ENCODE data around the gene PAOX. TPM values are rescaled to one million over a fixed set of nuclear protein-coding genes. Genes with fewer than 3 reads are reported as not detected.

Gene PAOX
- polyA plus RNA-seq, 2 of the 4 experiments (the other 2 are of a cell fraction): 1.6 to 2.3 TPM

DNA sequence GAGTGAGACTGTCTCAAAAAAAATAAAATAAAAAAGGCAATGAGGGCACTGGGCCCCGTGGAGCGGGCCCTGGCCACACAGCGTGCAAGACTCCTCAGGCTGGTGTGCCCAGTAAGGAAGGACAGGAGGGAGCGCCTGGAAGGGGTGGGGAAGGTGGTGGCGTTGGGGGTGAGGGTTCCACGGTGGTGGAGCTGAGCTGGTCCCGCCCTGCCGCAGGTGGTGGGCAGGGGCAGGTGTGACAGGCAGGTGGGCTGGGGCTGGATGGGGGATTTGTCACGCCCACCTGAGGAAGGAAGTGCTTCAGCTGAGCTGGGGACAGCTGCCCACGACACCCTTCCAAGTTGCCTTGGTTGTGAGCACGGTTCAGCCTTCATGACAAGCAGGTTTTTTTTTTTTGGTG is 32.6 kb upstream of the PAOX start:
- Histone ChIP-seq H3K9me3 (no peaks in the 10 kb centered on the region), H3K27ac (no peak overlapping the region), H3K4me2 (no peak overlapping the region), H3K4me3 (no peak overlapping the region), H3K4me1 (peaks cover 7% of the 10 kb centered on the region; the same call in 2 of the 3 replicates)
- DNase-seq (ENCODE audit: low read depth in 1 of 2, low spot score in 1 of 2): no peak
- TF ChIP-seq CBX8 (IDR thresholded peaks at IDR 0.05): no peak
- no peak for TF ChIP-seq TP53 (CRISPR knock-in tag; IDR thresholded peaks at IDR 0.05)
- TF ChIP-seq SREBF2 (IDR thresholded peaks at IDR 0.05): no peak
- no peak for TF ChIP-seq ZNF302 (CRISPR knock-in tag; IDR thresholded peaks at IDR 0.05)
- no peak for TF ChIP-seq PHF8 (IDR thresholded peaks at IDR 0.05; ENCODE audit: borderline replicate concordance, low read depth)
- FAIRE-seq: no peak
- ATAC-seq: no peak
- 72% methylated on average over 11 of the region's 11 CpGs for WGBS (ENCODE audit: missing lambda C conversion rate)
- POLR2A ChIA-PET: no interaction called here
- CTCF ChIA-PET: interaction anchor here (0.9 to 9.2 kb wide), 2 partner anchors 9 to 18 kb away, joined by 4 to 76 read pairs; no protein-coding TSS in a partner anchor

- Histone ChIP-seq H3K4me1 (peaks cover 7% of the 10 kb centered on the region; the same call in 2 of the 3 replicates), H3K27ac (0 out of 6 replicates have a peak overlapping the region, but pooled peaks of 1 of the 2 experiments have one; percentile 35), H3K4me2 (no peak overlapping the region; the same call in 2 of the 3 replicates), H3K4me3 (no peak overlapping the region), H3K9me3 (no peaks in the 10 kb centered on the region)
- no peak for FAIRE-seq
- CTCF ChIA-PET: interaction anchor here (2.2 to 9.2 kb wide), 2 partner anchors 19 to 29 kb away, joined by 5 to 76 read pairs; no protein-coding TSS in a partner anchor
- no peak for DNase-seq (ENCODE audit: low read depth in 1 of 2, low spot score in 1 of 2)
- 42% methylated on average over 10 of the region's 16 CpGs for WGBS (ENCODE audit: missing lambda C conversion rate)
- ATAC-seq: peak in 1 of 2 experiments; percentile 10; a peak in 1 of 6 replicates
- no peak for TF ChIP-seq TP53 (CRISPR knock-in tag; IDR thresholded peaks at IDR 0.05)
- no peak for TF ChIP-seq ZSCAN20 (CRISPR knock-in tag; IDR thresholded peaks at IDR 0.05)
- TF ChIP-seq, protein P1, sequence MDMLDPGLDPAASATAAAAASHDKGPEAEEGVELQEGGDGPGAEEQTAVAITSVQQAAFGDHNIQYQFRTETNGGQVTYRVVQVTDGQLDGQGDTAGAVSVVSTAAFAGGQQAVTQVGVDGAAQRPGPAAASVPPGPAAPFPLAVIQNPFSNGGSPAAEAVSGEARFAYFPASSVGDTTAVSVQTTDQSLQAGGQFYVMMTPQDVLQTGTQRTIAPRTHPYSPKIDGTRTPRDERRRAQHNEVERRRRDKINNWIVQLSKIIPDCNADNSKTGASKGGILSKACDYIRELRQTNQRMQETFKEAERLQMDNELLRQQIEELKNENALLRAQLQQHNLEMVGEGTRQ (IDR thresholded peaks at IDR 0.05): no peak
- TF ChIP-seq FOSL2 (IDR thresholded peaks at IDR 0.05): no peak
- 0 out of 2 replicates have a peak, but pooled peaks have one; percentile 7 for TF ChIP-seq FOSL2 (CRISPR knock-in tag; IDR thresholded peaks at IDR 0.05)
- POLR2A ChIA-PET: interaction anchor here (0.7 kb wide), 1 partner anchor 98 kb away, joined by 3 read pairs; no protein-coding TSS in a partner anchor
These were observed 31.1 kb upstream of the PAOX start for GRCh38 chr10:133347710-133348517.

GRCh38 chr10:133349160-133349568 is 29.9 kb upstream of the PAOX start:
- CTCF ChIA-PET: interaction anchor here (2.2 kb wide), 1 partner anchor 30 kb away, joined by 5 read pairs; no protein-coding TSS in a partner anchor
- no peak for FAIRE-seq
- 85% methylated on average over 8 of the region's 8 CpGs for WGBS (ENCODE audit: missing lambda C conversion rate)

DNA sequence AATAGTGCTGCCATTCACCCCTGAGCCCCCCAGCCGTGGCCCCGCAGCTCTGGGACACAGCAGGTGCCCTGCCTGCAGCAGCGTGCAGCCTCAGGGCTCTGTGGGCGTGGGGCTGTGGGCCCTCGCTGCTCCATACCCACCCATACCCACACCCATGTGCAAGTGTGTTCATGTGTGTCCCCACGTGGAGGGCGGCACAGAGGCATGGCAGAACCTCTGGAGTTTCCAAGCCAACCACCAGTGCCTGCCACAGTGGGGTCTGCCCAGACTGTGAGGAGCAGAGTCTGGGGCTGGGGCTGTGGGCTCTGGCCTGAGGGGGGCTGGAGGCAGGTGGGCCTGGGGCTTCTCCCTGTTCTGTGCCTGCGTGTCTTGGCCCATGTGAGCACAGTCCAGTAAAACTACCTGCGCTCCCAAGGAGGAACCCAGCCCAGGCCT is 29.5 kb upstream of the PAOX start:
- CTCF ChIA-PET: interaction anchor here (2.2 kb wide), 1 partner anchor 31 kb away, joined by 5 read pairs; no protein-coding TSS in a partner anchor
- 72% methylated on average over 7 of the region's 9 CpGs for WGBS (ENCODE audit: missing lambda C conversion rate)
- no peak overlapping the region for H3K4me3 ChIP-seq

More at GRCh38 chr10:133349160-133349568, 29.9 kb upstream of the PAOX start:
- DNase-seq (ENCODE audit: low read depth in 1 of 2, low spot score in 1 of 2) (no peak), ATAC-seq (no peak)
- no peak overlapping the region for H3K4me2 ChIP-seq
- TF ChIP-seq SREBF2 (IDR thresholded peaks at IDR 0.05): no peak
- TF ChIP-seq ZFP36 (IDR thresholded peaks at IDR 0.05; ENCODE audit: borderline replicate concordance, partially characterized antibody): peak; percentile 24
- no peak for TF ChIP-seq FOSL2 (IDR thresholded peaks at IDR 0.05)
- no peak for TF ChIP-seq FOSL2 (CRISPR knock-in tag; IDR thresholded peaks at IDR 0.05)
- POLR2A ChIA-PET: no interaction called here
- no peaks in the 10 kb centered on the region for H3K9me3 ChIP-seq
- no peak overlapping the region for H3K27ac ChIP-seq
- H3K4me3 ChIP-seq: no peak overlapping the region
- H3K4me1 ChIP-seq: peaks cover 3% of the 10 kb centered on the region; the same call in 1 of the 3 replicates

More for the DNA sequence above, 29.5 kb upstream of the PAOX start:
- Histone ChIP-seq H3K9me3 (no peaks in the 10 kb centered on the region), H3K4me1 (peaks cover 3% of the 10 kb centered on the region; the same call in 1 of the 3 replicates), H3K4me2 (no peak overlapping the region), H3K27ac (no peak overlapping the region)
- POLR2A ChIA-PET: no interaction called here
- TF ChIP-seq HOXA7 (CRISPR knock-in tag; IDR thresholded peaks at IDR 0.05) (no peak), GATA3 (IDR thresholded peaks at IDR 0.05; ENCODE audit: borderline replicate concordance) (no peak), CBX2 (IDR thresholded peaks at IDR 0.05; ENCODE audit: borderline replicate concordance, low read depth) (no peak), EP300 (IDR thresholded peaks at IDR 0.05) (no peak), SMC3 (IDR thresholded peaks at IDR 0.05) (no peak), MYC (IDR thresholded peaks at IDR 0.05; ENCODE audit: borderline replicate concordance, low read length) (no peak)
- DNase-seq (ENCODE audit: low read depth in 1 of 2, low spot score in 1 of 2) (no peak), ATAC-seq (no peak), FAIRE-seq (no peak)

Measured in A549 (cell line).